Measurements from ENCODE around the gene AKAP7. TPM values are rescaled to one million over a fixed set of nuclear protein-coding genes. Genes with fewer than 3 reads are reported as not detected.
"Not testable (repeated sequence)": the region's sequence is repeated elsewhere in the genome, so short reads cannot be mapped to it uniquely, and the experiment has no call there.

Gene AKAP7
- total RNA-seq, 2 experiments from 2014 or later = 6.2 to 6.5 TPM

DNA sequence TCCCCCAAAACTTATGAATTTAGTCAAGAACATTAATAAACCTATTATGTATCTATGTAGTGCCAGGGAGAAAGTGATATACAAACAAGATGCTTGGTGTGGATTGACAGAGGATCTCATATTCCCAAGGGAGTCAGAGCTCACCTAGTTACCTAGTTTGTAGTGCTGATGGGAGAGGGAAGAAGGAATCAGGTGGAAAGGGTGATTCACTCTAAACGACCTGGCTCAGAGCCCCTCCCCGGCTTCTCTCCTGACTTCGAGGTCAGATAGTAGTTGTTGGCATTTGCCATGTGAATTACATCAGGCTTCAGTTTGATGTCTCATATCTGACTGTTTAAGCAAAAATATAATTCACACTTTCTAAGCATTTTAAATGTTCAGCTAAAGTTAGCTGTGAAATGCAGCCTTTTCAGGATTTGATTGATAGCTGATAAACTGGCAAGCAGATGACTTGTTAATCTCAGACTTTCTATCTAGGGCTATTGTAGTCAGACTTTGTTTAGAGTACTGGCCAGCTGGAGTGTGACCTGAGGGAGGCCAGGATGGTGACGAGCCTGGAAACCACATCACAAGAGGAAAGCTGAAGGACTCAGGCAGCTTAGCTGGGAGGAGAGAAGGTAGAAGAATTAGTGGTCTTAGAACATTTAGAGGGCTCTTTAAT lies 123.7 kb downstream of the AKAP7 start:
- Mint-ChIP-seq H3K4me1 (ENCODE audit: low read depth) (peaks cover 26% of the 10 kb centered on the region), H3K36me3 (ENCODE audit: low read depth) (peaks cover 16% of the 10 kb centered on the region), H3K4me3 (no peak overlapping the region), H3K27me3 (no peaks in the 10 kb centered on the region), H3K27ac (peak overlapping the region; percentile 43), H3K9me3 (peaks cover 9% of the 10 kb centered on the region)
- ChIA-PET POLR2A (interaction anchor here (0.5 kb wide), 1 partner anchor 274 kb away, joined by 3 read pairs; no protein-coding TSS in a partner anchor), CTCF (interaction anchor here (0.6 to 1.3 kb wide), 4 partner anchors 24 to 556 kb away, joined by 3 read pairs; no protein-coding TSS in a partner anchor)
- intact Hi-C loops (cut with micrococcal nuclease) = no loop called here
- DNase-seq (no peak), ATAC-seq (peak; percentile 24)
- TF ChIP-seq, protein P1, sequence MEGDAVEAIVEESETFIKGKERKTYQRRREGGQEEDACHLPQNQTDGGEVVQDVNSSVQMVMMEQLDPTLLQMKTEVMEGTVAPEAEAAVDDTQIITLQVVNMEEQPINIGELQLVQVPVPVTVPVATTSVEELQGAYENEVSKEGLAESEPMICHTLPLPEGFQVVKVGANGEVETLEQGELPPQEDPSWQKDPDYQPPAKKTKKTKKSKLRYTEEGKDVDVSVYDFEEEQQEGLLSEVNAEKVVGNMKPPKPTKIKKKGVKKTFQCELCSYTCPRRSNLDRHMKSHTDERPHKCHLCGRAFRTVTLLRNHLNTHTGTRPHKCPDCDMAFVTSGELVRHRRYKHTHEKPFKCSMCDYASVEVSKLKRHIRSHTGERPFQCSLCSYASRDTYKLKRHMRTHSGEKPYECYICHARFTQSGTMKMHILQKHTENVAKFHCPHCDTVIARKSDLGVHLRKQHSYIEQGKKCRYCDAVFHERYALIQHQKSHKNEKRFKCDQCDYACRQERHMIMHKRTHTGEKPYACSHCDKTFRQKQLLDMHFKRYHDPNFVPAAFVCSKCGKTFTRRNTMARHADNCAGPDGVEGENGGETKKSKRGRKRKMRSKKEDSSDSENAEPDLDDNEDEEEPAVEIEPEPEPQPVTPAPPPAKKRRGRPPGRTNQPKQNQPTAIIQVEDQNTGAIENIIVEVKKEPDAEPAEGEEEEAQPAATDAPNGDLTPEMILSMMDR (IDR thresholded peaks at IDR 0.05) = no peak

GRCh38 chr6:131260960-131261359 lies 125.7 kb downstream of the AKAP7 start:
- DNase-seq, H3K27me3 Mint-ChIP-seq, ATAC-seq, CTCF ChIA-PET, H3K27ac Mint-ChIP-seq, H3K4me3 Mint-ChIP-seq, H3K9me3 Mint-ChIP-seq, POLR2A ChIA-PET: not testable (repeated sequence)
- intact Hi-C loops (cut with micrococcal nuclease) = loop anchor here (10.0 kb wide), 1 partner anchor 56 kb away; no protein-coding TSS in a partner anchor
- peaks cover 14% of the 10 kb centered on the region for H3K4me1 Mint-ChIP-seq (ENCODE audit: low read depth)
- peaks cover 16% of the 10 kb centered on the region for H3K36me3 Mint-ChIP-seq (ENCODE audit: low read depth)

GRCh38 chr6:131262060-131262459 lies 126.8 kb downstream of the AKAP7 start:
- Mint-ChIP-seq H3K9me3 (peaks cover 9% of the 10 kb centered on the region), H3K27ac (no peak overlapping the region), H3K4me3 (no peak overlapping the region), H3K27me3 (no peaks in the 10 kb centered on the region), H3K4me1 (ENCODE audit: low read depth) (peaks cover 13% of the 10 kb centered on the region), H3K36me3 (ENCODE audit: low read depth) (peaks cover 17% of the 10 kb centered on the region)
- TF ChIP-seq, protein P1 (IDR thresholded peaks at IDR 0.05) = no peak
- POLR2A ChIA-PET = no interaction called here
- DNase-seq = no peak
- no peak for ATAC-seq
- CTCF ChIA-PET = no interaction called here
- intact Hi-C loops (cut with micrococcal nuclease) = loop anchor here (10.0 kb wide), 1 partner anchor 57 kb away; no protein-coding TSS in a partner anchor

DNA sequence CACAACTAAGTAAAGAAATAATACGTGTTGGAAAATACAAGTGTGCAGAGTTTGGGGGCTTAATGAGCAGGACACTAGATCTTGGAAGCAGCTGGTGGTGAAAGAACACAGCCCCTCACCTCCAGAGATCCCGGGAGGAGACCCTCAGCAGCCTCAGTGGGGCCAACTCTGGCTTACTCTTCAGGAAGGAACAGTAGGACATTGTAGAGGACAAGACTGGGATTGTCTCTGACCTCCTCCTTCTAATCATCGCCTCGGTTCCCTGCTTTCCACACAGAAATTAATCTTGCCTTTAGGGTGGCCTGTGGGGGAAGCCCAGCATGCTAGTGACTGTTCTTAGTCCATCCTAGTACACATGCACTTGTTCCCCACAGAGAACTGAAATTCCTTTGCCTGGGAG lies 130.7 kb downstream of the AKAP7 start:
- H3K27ac Mint-ChIP-seq = no peak overlapping the region
- peaks cover 26% of the 10 kb centered on the region for H3K4me1 Mint-ChIP-seq (ENCODE audit: low read depth)
- no peaks in the 10 kb centered on the region for H3K27me3 Mint-ChIP-seq
- TF ChIP-seq, protein P1 (IDR thresholded peaks at IDR 0.05) = no peak
- H3K4me3 Mint-ChIP-seq = no peak overlapping the region
- H3K36me3 Mint-ChIP-seq (ENCODE audit: low read depth) = peaks cover 26% of the 10 kb centered on the region
- ChIA-PET CTCF (no interaction called here), POLR2A (interaction anchor here (1.6 kb wide), 1 partner anchor 15 kb away, joined by 5 read pairs; no protein-coding TSS in a partner anchor)
- ATAC-seq = no peak
- H3K9me3 Mint-ChIP-seq = peaks cover 5% of the 10 kb centered on the region
- intact Hi-C loops (cut with micrococcal nuclease) = loop anchor here (10.0 kb wide), 1 partner anchor 61 kb away; no protein-coding TSS in a partner anchor
- DNase-seq = no peak

GRCh38 chr6:131268303-131268702 lies 133.0 kb downstream of the AKAP7 start:
- intact Hi-C loops (cut with micrococcal nuclease) = loop anchor here (10.0 kb wide), 1 partner anchor 64 kb away; no protein-coding TSS in a partner anchor
- no peak for ATAC-seq
- Mint-ChIP-seq H3K27me3 (no peaks in the 10 kb centered on the region), H3K9me3 (peaks cover 12% of the 10 kb centered on the region), H3K4me1 (ENCODE audit: low read depth) (peaks cover 26% of the 10 kb centered on the region), H3K27ac (no peak overlapping the region), H3K4me3 (no peak overlapping the region), H3K36me3 (ENCODE audit: low read depth) (peaks cover 29% of the 10 kb centered on the region)
- ChIA-PET CTCF (no interaction called here), POLR2A (no interaction called here)
- no peak for DNase-seq
- TF ChIP-seq, protein P1 (IDR thresholded peaks at IDR 0.05) = no peak

Data from activated CD8-positive, alpha-beta T cell treated with anti-CD3 and anti-CD28 coated beads for 36 hours (primary cell).